GM20431 (cell line): ENCODE data around the gene FAM20B.

Experiments
- in situ Hi-C: fragments of 300-500 bp; cut with MseI, MboI; formaldehyde crosslinking; loops from one replicate; pipeline ENCODE4 v1.15.0; 2020; ENCODE audit warnings: low sequenced_read_pairs; ENCODE audit not compliant: unreplicated experiment

Gene FAM20B

DNA sequence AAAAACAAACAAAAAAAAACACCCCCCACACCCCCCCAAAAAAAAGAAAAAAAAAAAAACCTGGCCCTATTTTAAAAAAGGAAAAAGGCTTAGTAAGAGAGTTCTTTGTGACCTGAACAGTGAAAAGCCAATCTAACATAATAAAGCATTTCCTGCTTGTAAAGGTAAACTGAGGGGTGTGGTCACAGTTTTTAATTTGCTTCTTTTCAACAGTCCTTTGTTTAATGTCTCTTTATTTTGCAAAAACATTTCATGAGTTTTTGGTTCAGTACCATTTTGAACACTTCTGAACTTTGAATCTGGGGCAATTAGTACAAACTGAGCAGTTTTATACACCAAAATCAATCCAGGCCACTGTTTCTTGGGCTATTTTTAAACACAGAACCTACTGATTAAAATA, 93.8 kb downstream of the FAM20B start:
- in situ Hi-C loops = no loop called here

DNA sequence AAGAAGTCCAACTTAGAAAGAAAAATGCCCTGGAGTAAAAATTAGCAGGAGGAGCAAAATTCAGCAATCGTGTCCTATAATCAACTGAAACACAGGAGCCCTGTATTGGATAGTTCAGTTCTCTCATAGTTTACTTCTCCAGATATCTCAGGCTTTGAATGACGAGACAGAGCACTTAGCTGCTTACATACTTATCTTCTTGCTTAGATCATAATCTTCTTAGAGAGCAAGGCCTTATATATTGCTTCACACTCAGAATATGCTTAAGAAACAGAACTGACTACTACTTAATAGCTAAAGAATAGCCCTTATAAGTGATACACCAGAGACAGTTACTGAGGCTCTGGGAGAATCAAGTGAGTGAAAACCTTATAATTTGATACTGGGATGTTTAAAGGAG, 95.0 kb downstream of the FAM20B start:
- in situ Hi-C loops = no loop called here

GRCh38 chr1:179121159-179121938, 95.7 kb downstream of the FAM20B start:
- in situ Hi-C loops = no loop called here

- in situ Hi-C loops = no loop called here
Measured at GRCh38 chr1:179124873-179125272, 99.2 kb downstream of the FAM20B start.
